CD4-positive, alpha-beta T cell treated with Interleukin-15 for 1 hour (primary cell): Measurements from ENCODE around the gene PCSK7.
"Not testable (repeated sequence)": the region's sequence is repeated elsewhere in the genome, so short reads cannot be mapped to it uniquely, and the experiment has no call there.

Experiments
- DNase-seq: peaks from one replicate; pipeline ENCODE4 v3.0.0-alpha.2; 2020

The PCSK7 gene

GRCh38 chr11:117214404-117215110 is 17.3 kb downstream of the PCSK7 start:
- no peak for DNase-seq

GRCh38 chr11:117212697-117213355 is 19.0 kb downstream of the PCSK7 start:
- no peak for DNase-seq

- no peak for DNase-seq
Measured at GRCh38 chr11:117210620-117211019, 21.3 kb downstream of the PCSK7 start.

- not testable (repeated sequence) for DNase-seq
Measured at GRCh38 chr11:117209351-117210125, 22.3 kb downstream of the PCSK7 start.

GRCh38 chr11:117208710-117209109 is 23.2 kb downstream of the PCSK7 start:
- not testable (repeated sequence) for DNase-seq

GRCh38 chr11:117207481-117207880 is 24.4 kb downstream of the PCSK7 start:
- DNase-seq, result not testable (repeated sequence)

GRCh38 chr11:117206859-117207258 is 25.0 kb downstream of the PCSK7 start:
- DNase-seq, result not testable (repeated sequence)

- DNase-seq, result not testable (repeated sequence)
Measured at GRCh38 chr11:117206111-117206510, 25.8 kb downstream of the PCSK7 start.

GRCh38 chr11:117205211-117205818 is 26.6 kb downstream of the PCSK7 start:
- no peak for DNase-seq

- DNase-seq, result no peak
Measured at GRCh38 chr11:117204283-117205080, 27.4 kb downstream of the PCSK7 start.

- DNase-seq, result no peak
Measured at GRCh38 chr11:117203069-117203407, 28.8 kb downstream of the PCSK7 start.

GRCh38 chr11:117202386-117203068 is 29.3 kb downstream of the PCSK7 start:
- no peak for DNase-seq

GRCh38 chr11:117201658-117202305 is 30.1 kb downstream of the PCSK7 start:
- DNase-seq, result no peak

GRCh38 chr11:117200813-117201657 is 30.8 kb downstream of the PCSK7 start:
- no peak for DNase-seq

- DNase-seq, result no peak
Measured at GRCh38 chr11:117199916-117200812, 31.7 kb downstream of the PCSK7 start.

- no peak for DNase-seq
Measured at GRCh38 chr11:117199053-117199915, 32.6 kb downstream of the PCSK7 start, which contains the start of gene TAGLN. TSS of gene TAGLN (plus strand) at chr11:117199370. CDS start at chr11:117203014, 3,644 bp downstream.

GRCh38 chr11:117198613-117199012 is 33.3 kb downstream of the PCSK7 start:
- no peak for DNase-seq
